Stimulated activated CD8-positive, alpha-beta memory T cell treated with anti-CD3 and anti-CD28 coated beads, Interleukin-15, amount 100 ng/mL, for 1 hour (primary cell): Measurements from ENCODE around the gene SLC12A6.
A peak's percentile ranks its signal among the peaks of the same experiment; 100 is the strongest.

Experiments
- DNase-seq: peaks from one replicate; pipeline ENCODE4 v3.0.0-alpha.2; 2020; ENCODE audit warnings: low read depth

SLC12A6 gene

DNA sequence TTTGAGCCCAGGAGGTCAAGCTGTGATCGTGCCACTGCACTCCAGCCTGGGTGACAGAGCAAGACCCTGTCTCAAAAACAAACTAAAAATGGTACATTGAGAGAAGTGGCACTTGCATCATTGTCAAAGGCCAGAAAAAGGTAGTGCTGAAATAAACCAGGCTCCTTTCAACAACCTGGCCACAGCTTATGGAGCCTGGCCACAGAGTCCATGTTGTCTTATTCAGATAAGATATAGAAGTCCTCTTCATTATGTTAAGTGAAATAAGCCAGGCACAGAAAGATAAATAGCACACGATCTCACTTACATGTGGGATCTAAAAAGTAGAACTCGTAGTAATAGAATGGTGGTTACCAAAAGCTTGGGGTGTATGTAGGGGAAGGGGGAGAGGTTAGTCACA lies 78.0 kb downstream of the SLC12A6 start:
- no peak for DNase-seq

DNA sequence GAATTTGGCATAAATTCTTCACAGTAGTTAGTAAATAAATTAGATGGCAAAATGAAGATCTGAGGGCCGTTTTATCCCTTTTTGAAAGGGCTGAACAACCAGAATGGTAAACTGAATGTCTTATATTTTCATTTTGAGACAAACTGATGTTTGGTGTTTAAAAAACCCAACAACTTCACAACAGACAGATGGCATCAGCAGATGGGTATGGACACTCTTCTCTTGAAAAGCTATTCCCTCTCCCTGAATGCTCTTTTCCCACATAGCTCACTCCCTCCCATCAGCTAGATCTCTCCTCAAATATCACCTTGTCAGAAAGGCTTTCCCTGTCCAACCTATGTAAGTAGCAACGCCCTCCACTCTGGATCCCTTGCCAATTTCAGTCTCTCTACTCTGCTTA lies 79.4 kb downstream of the SLC12A6 start:
- DNase-seq = no peak

DNA sequence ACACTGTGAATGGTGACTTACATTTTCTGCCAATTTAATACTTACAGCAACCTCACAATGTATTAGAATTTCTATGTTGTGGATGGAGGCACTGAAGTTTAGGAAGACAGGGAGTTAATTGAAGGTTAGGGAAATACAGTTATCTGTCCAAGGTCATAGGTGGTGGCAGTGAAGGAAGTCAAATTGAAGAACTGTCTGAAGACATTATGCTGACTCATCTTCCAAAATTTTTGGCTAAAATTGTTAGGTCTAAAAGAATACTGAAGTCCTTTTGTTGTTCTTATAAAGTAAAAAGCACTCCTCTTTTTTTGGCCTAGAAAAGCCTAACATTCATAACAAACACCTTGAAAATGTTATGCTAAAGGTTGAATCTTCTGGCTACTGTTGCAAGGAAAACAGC lies 85.0 kb downstream of the SLC12A6 start:
- no peak for DNase-seq

DNA sequence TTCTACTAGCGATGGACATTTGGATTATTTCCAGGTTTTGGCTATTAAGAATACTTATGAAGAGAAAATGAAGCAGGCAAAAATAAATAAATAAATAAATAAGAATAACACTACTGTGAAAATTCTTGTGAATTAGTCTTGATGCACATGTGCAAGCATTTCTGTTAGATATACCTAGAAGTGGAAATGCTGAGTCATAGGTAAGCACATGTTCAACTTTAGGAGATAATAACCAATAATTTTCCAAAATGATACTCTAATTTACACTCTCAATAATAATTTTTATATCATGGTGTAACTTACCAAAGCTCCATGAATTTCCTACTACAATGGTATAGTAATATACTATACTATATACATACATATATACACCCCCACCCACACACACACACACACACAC lies 89.4 kb downstream of the SLC12A6 start:
- no peak for DNase-seq

DNA sequence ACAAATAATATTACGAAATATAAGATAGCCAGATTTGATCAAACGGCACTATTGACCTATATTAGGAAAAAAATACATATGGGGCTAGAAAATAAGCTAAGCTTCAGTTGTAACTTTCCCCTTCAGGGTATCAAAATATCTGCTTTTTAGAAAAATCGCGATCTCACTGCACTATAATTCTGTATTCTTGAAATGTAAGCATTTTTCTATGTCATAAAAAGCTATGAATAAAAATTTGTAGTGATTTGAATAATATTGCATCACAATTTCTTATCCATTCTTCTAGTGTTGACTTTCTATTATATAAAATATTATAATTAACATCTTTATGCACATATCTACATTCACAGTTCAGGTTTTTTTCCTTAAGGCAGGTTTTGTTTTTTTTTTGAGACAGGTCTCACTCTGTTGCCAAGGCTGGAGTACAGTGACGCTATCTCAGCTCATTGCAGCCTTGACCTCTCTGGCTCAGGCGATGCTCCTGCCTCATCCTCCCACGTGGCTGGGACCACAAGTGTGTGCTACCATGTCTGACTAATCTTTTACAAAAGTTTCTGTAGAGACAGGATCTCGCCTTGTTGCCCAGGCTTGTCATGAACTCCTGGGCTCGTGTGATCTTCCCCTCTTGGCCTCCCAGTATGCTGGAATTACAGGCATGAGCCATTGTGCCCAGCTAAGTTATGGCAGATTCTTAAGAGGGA lies 91.2 kb downstream of the SLC12A6 start:
- no peak for DNase-seq

DNA sequence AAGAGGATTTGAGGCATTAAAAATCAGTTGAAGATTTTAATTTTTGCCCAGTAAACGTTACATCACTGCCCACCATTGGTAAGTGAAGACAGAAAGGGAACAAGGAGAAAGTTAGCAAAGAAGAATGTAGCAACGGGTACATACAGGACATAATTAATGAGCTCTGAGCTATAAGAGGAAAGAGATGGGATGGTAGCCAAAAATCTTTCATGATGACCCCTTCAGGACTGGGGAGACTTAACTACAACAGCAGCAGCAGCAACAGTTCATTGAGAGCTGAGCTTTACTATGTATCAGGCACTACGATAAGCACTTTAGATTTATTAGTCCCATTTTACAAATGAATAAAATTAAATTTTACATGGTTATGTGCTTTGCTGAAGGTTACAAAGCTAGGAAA lies 94.4 kb downstream of the SLC12A6 start:
- DNase-seq = no peak

DNA sequence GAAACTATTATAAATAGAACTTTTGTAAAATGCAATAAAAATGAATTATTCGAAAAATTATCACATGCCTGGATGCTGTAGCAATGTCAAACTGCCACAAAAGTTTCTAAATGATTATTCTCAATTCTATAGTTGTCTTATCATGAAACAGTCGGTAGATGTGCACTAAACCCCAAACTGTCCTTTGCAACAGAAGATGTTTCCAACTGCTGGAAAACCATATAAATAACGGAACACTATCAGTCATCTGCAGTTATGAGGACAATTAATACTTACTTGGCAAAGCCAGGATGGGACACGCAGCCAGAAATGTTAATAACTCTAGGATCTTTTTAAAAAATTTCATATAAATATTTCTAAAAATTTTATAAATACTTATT lies 95.3 kb downstream of the SLC12A6 start:
- DNase-seq = no peak

DNA sequence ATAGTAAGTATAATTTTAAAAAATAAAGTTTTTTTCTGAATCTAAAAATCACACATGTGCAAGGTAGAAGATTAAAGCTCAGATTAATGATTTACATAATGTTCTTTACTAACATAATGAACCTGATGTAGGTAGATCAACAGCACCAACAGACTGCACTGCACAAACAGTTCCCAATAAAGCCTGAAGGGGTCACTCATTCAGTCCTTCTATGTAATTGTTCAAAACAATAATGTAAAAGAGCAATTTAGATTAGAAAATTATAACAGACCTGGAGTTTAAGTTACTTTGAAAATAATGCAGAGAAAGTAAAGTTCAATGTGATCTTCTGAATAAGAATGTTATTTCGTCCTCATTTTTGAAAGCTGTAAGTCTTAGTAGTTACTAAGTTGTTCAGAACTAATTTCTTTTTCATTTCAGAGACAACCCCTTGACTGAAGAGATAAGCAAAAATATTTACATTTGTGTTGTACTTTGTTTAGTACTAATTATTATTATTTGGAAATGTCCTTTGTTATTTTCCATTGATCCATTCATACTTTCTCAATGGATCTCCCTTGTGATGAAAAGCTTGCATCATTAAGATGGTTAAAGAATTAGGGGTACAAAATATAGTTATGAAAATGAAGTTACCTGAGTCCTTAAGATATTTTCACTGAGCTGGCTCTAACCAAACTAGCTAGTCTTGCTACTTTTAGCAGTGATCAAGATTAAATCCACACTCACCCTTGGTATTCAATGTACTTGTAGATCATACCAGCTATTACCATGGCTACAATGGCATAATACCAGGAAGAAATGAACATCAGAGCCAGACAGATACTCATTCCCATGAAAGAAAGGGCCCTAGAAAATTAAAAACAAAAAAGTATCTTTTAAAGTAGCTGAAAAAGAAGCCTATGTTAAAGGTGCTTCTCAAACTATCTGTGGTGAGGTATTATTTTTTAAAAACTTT lies 95.9 kb downstream of the SLC12A6 start:
- DNase-seq = no peak

DNA sequence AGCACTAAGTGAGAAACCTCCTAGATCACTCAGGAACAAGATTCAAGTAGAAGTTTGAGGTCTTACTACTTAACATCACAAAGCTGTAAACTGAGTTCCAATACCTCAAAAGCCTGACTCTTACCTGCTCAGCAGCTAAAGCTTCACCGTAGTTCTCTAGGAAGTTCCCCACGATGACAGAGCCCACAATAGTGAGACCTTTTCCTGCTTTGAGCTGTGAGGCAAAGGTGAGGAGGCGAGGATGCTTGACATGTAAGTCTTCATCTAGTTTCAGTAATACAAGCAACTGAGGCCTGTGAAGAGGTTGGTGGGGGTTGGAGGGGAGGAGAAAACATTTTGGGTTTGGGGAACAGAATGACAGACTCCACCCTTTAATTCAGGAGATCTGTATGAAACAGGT lies 97.0 kb downstream of the SLC12A6 start:
- no peak for DNase-seq

DNA sequence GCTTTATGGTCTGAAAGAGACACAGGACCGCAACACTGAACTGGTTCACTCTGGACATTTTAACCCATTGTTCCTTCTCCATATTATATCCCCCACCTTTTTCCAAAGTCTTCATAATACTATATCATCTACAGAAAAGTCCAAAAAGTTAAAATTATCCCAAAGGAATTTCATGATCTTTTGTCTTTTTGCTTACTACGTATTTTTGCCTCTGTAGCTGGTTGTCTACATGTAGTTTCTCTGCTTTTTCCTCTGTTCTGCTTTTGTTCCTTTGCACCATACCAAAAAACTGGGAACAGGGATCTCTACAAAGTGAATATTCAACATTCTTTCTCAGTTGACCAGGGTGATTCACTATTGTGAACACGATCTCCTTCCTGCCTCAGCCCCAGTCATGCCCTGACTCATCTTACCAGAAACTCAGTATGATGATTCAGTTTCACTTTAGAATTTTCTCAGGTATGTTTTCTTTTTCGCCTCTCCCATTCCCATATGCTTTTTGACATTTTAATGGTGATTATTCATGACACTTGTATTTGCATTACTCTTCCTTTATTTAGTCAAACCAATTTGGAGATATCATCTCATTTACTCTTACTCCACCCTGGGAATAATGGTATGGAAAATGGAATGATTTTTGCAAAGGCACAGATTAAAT lies 98.3 kb downstream of the SLC12A6 start:
- no peak for DNase-seq

DNA sequence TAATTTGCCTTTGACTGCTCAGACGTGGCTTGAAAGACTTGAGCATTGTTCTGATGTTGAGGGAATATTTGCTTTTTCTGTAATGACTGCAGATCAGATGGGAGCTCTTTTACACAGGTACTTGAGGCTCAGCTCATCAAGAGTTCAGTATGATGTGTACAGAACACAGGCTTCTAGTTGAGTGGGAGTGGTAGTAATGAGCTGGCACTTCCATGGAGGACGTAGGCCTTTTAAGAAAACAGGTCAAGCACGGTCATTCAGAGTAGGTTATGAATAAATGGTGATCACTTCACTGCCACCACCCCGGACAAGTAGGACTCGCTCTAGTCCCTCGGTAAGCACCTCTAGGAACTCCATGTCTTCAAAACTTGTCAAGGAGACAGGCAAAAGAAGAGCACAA lies 104.0 kb downstream of the SLC12A6 start:
- no peak for DNase-seq

DNA sequence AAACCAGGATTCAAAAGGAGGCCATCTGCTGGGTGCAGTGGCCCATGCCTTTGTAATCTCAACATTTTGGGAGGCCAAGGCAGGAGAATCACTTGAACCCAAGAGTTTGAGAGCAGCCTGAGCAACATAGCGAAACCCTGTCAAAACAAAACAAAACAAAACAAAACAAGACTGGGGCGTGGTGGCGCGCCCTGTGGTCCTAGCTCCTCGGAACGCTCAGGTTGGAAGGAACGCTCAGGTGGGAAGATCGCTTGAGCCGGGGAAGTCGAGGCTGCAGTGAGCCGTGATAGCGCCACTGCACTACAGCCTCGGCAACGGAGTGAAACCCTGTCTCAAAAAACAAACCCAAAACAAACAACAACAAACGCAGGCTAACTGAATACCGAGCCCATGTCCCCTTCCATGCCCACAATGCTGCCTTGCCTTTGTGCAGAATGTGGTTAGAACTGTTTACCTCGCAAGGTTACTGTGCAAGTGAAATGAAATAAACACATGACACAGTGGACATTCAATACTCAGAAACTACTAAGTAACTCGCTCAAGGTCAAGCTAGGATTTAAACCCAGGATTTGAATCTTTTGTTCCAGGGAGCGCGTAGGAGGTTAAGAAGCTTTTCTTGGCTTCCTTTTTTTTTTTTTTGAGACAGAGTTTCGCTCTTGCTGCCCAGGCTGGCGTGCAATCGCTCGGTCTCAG lies 113.5 kb downstream of the SLC12A6 start:
- DNase-seq = no peak

DNA sequence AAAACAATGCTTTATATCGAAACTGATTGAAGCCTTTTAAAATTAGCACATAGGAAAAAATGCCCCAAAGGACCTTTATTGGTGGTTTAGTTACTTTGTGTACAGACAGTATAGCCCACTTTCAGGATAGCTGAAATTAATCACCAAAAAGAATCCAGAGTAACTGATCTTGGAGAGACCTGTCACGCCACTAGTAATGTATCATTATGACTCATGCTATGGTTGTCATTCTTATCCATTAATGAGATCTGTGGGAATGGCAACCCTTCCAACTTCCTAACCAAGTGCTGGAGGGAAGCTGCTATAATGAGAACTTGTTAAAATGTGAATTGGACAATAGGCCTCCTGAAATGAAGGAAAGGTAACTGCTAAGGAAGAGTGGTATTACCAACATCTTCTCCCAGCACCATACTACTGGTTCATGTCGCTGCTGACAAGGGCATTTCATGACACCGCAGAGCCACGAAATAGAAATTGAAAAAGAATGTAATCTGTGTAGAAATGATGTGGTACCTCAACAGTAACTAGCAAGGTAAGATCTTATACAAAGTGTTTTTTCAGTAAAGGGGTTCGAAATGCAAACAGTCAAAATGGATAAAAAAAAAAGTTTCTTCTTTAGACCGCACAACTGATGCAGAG lies 119.9 kb downstream of the SLC12A6 start:
- DNase-seq = no peak

DNA sequence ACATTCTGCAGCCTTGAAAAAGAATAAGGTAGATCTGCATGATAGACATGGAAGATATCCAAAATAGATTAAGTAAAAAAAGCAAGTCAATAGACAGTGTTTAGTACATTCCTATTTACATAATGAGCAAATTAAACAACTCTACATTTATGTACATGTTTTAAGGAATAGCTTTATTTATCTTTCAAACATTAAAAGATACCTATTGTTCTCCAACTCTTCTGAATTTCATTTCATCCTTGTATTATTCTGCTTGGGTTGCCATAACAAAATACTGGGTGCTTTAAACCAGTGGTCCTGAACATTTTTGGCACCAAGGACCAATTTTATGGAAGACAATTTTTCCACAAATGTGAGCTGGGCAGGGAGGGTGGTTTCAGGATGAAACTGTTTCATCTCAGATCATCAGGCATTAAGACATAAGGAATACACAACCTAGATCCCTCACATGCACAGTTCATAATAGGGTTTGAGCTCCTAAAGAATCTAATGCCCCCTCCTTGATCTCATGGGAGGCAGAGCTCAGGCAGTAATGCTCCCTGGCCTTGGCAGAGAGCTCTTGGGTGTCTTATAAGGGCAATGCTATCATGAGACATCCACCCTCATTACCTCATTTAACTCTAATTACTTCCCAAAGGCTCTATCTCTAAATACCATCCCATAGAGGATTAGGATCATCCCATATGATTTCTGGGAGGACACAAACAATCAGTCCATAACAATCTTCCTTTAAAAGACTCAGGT lies 120.9 kb downstream of the SLC12A6 start:
- no peak for DNase-seq

DNA sequence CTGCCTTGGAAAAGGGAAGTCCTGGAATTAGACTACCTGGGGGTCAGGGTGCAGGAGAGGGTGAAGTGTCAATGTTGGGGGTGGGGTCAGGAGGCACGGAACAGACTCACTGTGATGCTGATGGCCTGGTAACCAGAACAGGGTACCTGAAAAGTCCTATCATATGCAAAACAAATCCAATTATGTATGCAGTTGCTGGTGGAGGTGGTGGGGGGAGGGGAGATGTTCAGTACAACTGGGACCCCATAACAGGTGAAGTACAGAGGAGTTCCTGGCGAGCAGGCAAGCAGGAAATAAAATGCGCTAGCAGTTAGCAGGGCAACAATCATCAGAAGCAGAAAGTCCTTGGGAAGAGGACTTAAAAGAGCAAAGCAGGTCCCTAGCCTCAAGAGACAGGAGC lies 123.4 kb downstream of the SLC12A6 start:
- DNase-seq = no peak

DNA sequence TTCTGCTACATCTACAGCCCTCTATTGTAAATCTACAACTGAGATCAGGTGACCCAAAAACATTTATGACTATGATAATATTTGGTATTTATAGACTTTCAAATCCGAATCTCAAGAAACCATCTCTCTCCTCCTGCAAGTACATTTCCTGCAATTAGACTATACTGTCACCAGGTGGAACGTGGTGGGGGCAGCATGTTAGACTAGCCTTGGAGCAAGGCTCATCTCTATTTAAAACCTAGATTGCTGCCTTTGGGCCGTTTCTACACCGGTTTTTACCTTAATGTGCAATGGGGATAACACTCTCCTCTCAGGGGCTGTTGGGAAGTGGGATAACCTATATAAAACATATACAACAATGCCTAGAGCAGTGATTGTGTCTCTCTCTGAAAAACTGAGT lies 123.9 kb downstream of the SLC12A6 start:
- no peak for DNase-seq

DNA sequence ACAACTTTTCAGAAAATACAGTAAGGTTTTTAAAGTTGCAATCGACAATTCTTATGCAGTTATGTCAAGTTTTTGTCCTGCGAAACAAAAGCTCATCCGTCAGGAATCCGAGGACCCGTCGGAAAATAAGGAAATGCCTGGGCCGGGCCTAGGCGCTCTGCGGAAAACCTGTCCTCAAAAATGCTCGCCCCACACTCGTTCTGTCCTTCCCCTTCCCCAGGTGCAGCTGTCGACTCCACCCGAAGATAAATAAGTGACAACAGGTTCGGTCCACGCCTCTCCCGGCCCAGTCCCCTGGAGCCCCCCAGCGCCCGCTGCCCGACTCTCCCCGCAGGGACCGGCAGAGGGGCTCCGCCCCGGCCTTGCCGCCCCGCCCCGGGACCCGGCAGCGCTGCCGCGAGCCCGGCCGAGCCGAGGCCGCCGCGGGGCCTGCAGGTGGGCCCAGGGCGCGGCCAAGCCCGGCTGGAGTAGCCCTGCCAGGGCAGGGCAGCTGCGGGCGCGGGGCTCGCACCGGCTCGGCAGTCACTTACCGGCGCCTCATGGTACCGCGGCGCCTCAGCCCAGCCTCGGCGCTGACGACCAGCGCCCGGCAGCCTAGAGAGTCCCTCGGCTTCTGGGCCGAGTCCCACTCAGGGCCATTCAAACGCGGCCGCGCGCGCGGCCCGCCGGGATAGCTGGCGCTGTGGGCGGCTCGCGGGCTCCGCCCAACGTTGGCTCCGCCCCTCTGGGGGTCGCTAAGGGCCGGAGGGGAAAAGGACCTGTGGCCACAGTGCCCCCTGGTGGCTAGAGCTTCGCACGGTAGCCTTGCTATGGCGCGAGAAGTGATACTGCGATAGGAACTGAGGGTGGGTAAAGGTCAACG lies 127.9 kb downstream of the SLC12A6 start, which contains the start of gene KATNBL1:
Gene KATNBL1 (minus strand): TSS at position 676 of the 862 bp plus-strand sequence. CDS start 46,420 bp downstream, outside the sequence.
- DNase-seq = peak; percentile 98

DNA sequence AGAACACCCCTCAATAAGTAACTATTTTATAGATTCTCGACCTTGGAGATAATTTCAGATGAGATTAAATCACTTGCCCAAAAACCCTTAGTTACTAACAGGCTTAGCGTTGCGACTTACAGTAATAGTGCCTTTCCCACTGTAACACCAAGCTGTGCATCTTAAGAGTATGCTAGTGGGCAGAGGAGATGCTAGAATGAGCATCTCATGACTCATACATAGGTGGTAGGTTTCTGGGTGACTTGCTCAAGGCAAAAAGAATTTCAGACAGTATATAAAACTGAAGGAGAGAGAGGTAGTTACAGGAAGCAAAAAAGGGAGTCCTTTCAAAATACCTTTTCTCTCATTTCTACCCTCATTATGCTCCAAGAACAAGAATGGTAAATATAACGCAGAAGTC lies 131.6 kb downstream of the SLC12A6 start:
- no peak for DNase-seq

DNA sequence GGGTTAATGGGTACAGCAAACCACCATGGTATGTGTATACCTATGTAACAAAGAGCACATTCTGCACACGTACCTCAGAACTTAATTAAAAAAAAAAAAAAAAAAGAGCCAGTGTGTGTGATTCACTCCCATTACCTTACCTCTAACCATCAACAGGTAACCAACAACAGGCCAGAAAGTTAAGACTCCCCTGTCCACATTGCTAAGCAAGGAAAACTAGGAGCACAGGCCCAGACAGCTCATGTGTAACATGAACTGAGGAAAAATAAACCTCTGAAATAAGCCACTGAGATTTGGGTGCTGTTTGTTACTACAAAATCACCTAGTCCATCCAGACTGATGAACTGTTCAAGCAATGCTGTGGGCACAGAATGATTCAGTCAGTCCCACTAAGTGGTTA lies 133.6 kb downstream of the SLC12A6 start:
- no peak for DNase-seq

DNA sequence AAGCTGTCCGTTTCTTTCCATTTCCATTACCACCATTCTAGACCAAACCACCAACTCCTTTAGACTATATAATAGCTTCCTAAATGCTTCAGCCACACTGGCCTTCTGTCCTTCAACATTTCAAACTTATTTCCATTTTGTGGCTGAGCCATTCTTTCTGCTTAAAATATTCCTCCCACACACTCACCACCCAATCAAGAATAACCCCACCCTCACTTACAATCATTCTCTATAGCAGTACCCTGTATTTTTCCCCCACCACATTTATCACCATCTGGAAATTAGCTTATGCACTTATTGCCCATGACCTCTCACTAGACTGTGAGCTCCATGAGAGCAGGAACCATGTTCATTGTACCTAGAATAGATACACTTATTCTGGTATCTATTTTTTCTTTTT lies 134.3 kb downstream of the SLC12A6 start:
- no peak for DNase-seq
